Measurements from ENCODE around the gene XBP1. TPM values are rescaled to one million over a fixed set of nuclear protein-coding genes. Genes with fewer than 3 reads are reported as not detected.

Gene XBP1
- total and polyA plus RNA-seq, 2 of the 13 experiments (the other 11 are each of a cell fraction or from before 2014, with no cell fraction given) = 416 to 427 TPM

- TF ChIP-seq SOX13 (IDR thresholded peaks at IDR 0.05) (no peak), SOX13 (CRISPR knock-in tag; conservative IDR thresholded peaks at IDR 0.05 in 1 of 2, IDR thresholded peaks at IDR 0.05 in 1 of 2) (peak in 1 of 2 experiments; percentile 86; a peak in 2 of 4 replicates), HNF1A (IDR thresholded peaks at IDR 0.05; ENCODE audit: low read depth) (no peak), HNF1A (CRISPR knock-in tag; IDR thresholded peaks at IDR 0.05; ENCODE audit: borderline replicate concordance) (peak; percentile 52; the same call in 1 of the 2 replicates), ZSCAN25 (CRISPR knock-in tag; IDR thresholded peaks at IDR 0.05) (no peak), SAP130 (CRISPR knock-in tag; IDR thresholded peaks at IDR 0.05; ENCODE audit: low read depth) (peak; percentile 85), BRCA1 (CRISPR knock-in tag; IDR thresholded peaks at IDR 0.05) (no peak), SMAD1 (CRISPR knock-in tag; IDR thresholded peaks at IDR 0.05; ENCODE audit: borderline replicate concordance, low read depth) (no peak), NFKB2 (CRISPR knock-in tag; IDR thresholded peaks at IDR 0.05; ENCODE audit: borderline replicate concordance) (no peak), ZNF615 (CRISPR knock-in tag; IDR thresholded peaks at IDR 0.05; ENCODE audit: borderline replicate concordance) (no peak), ZFYVE20 (CRISPR knock-in tag; IDR thresholded peaks at IDR 0.05; ENCODE audit: borderline replicate concordance, low read depth) (no peak), POLR2A (IDR thresholded peaks at IDR 0.05; ENCODE audit: insufficient read depth in 1 of 2, low read depth in 2 of 2, low read length in 2 of 2) (peak in 1 of 2 experiments; percentile 19; a peak in 1 of 4 replicates), ZNF790 (CRISPR knock-in tag; IDR thresholded peaks at IDR 0.05; ENCODE audit: borderline replicate concordance) (no peak), PLRG1 (conservative IDR thresholded peaks at IDR 0.05) (no peak), ZNF839 (CRISPR knock-in tag; IDR thresholded peaks at IDR 0.05; ENCODE audit: borderline replicate concordance) (no peak), ZIK1 (CRISPR knock-in tag; IDR thresholded peaks at IDR 0.05; ENCODE audit: borderline replicate concordance, low read depth) (no peak), ETV5 (CRISPR knock-in tag; IDR thresholded peaks at IDR 0.05; ENCODE audit: borderline replicate concordance) (peak; percentile 74), ZFAT (CRISPR knock-in tag; conservative IDR thresholded peaks at IDR 0.05) (no peak)
- TF ChIP-seq, protein P1, sequence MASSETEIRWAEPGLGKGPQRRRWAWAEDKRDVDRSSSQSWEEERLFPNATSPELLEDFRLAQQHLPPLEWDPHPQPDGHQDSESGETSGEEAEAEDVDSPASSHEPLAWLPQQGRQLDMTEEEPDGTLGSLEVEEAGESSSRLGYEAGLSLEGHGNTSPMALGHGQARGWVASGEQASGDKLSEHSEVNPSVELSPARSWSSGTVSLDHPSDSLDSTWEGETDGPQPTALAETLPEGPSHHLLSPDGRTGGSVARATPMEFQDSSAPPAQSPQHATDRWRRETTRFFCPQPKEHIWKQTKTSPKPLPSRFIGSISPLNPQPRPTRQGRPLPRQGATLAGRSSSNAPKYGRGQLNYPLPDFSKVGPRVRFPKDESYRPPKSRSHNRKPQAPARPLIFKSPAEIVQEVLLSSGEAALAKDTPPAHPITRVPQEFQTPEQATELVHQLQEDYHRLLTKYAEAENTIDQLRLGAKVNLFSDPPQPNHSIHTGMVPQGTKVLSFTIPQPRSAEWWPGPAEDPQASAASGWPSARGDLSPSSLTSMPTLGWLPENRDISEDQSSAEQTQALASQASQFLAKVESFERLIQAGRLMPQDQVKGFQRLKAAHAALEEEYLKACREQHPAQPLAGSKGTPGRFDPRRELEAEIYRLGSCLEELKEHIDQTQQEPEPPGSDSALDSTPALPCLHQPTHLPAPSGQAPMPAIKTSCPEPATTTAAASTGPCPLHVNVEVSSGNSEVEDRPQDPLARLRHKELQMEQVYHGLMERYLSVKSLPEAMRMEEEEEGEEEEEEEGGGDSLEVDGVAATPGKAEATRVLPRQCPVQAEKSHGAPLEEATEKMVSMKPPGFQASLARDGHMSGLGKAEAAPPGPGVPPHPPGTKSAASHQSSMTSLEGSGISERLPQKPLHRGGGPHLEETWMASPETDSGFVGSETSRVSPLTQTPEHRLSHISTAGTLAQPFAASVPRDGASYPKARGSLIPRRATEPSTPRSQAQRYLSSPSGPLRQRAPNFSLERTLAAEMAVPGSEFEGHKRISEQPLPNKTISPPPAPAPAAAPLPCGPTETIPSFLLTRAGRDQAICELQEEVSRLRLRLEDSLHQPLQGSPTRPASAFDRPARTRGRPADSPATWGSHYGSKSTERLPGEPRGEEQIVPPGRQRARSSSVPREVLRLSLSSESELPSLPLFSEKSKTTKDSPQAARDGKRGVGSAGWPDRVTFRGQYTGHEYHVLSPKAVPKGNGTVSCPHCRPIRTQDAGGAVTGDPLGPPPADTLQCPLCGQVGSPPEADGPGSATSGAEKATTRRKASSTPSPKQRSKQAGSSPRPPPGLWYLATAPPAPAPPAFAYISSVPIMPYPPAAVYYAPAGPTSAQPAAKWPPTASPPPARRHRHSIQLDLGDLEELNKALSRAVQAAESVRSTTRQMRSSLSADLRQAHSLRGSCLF (CRISPR knock-in tag; IDR thresholded peaks at IDR 0.05; ENCODE audit: borderline replicate concordance) = no peak
- TF ChIP-seq, protein P2, sequence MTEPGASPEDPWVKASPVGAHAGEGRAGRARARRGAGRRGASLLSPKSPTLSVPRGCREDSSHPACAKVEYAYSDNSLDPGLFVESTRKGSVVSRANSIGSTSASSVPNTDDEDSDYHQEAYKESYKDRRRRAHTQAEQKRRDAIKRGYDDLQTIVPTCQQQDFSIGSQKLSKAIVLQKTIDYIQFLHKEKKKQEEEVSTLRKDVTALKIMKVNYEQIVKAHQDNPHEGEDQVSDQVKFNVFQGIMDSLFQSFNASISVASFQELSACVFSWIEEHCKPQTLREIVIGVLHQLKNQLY (CRISPR knock-in tag; IDR thresholded peaks at IDR 0.05) = peak; percentile 60; the same call in 1 of the 2 replicates
These were observed 29.2 kb upstream of the XBP1 start (continued) for GRCh38 chr22:28829358-28830181.

Data from HepG2 (cell line).